HepG2 (cell line): ENCODE data around the gene ACP2. TPM values are rescaled to one million over a fixed set of nuclear protein-coding genes. Genes with fewer than 3 reads are reported as not detected.

Experiments
- DR1 ChIP-seq: sonication (generic); formaldehyde crosslinking; IDR thresholded peaks from 2 replicates; pipeline ENCODE4 v1.8.0; 2021; ENCODE audit warnings: mild to moderate bottlenecking, missing genetic modification reagents, inconsistent platforms
- GABPB1 ChIP-seq: IDR thresholded peaks from 2 replicates; pipeline ENCODE4 v1.6.1; 2016; ENCODE audit warnings: mild to moderate bottlenecking, missing genetic modification reagents, moderate library complexity, missing compliant biosample characterization
- HBP1 ChIP-seq: IDR thresholded peaks from 2 replicates; pipeline ENCODE4 v1.6.1; 2016; ENCODE audit warnings: low read depth, control low read depth
- HMG20A ChIP-seq: IDR thresholded peaks from 2 replicates; pipeline ENCODE4 v1.6.1; 2016; ENCODE audit warnings: borderline replicate concordance
- HNRNPH1 ChIP-seq: fragments of 200-400 bp; formaldehyde crosslinking; optimal IDR thresholded peaks from 2 replicates; pipeline ENCODE3; 2017; ENCODE audit warnings: mild to moderate bottlenecking, low read depth, low read length
- MATR3 ChIP-seq: sonication (generic); formaldehyde crosslinking; IDR thresholded peaks from 2 replicates; pipeline ENCODE4 v1.4.0; 2020; ENCODE audit warnings: missing genetic modification reagents
- MNT ChIP-seq: fragments of 450-650 bp; IDR thresholded peaks from 2 replicates; pipeline ENCODE4 v1.6.1; 2016
- RBAK ChIP-seq: sonication (generic); formaldehyde crosslinking; IDR thresholded peaks from 2 replicates; pipeline ENCODE4 v1.5.1; 2020; ENCODE audit warnings: mild to moderate bottlenecking, missing genetic modification reagents
- RFX5 ChIP-seq: IDR thresholded peaks from 2 replicates; pipeline ENCODE4 v1.6.1; 2011; ENCODE audit warnings: low read depth, low read length, improper control_type of control experiment
- SIX4 ChIP-seq: sonication (generic); formaldehyde crosslinking; IDR thresholded peaks from 2 replicates; pipeline ENCODE4 v1.4.0; 2020; ENCODE audit warnings: missing genetic modification reagents
- SMAD1 ChIP-seq: sonication (generic); formaldehyde crosslinking; IDR thresholded peaks from 2 replicates; pipeline ENCODE4 v1.4.0; 2020; ENCODE audit warnings: missing genetic modification reagents, low read depth, mild to moderate bottlenecking, borderline replicate concordance
- SMC3 ChIP-seq: IDR thresholded peaks from 2 replicates; pipeline ENCODE4 v1.6.1; 2011; ENCODE audit warnings: low read length, improper control_type of control experiment
- TBL1XR1 ChIP-seq: fragments of 150-350 bp; IDR thresholded peaks from 2 replicates; pipeline ENCODE4 v1.6.1; 2014; ENCODE audit warnings: borderline replicate concordance, low read length; ENCODE audit not compliant: partially characterized antibody
- TSC22D2 ChIP-seq: sonication (generic); formaldehyde crosslinking; IDR thresholded peaks from 2 replicates; pipeline ENCODE4 v1.5.1; 2020; ENCODE audit warnings: missing genetic modification reagents, mild to moderate bottlenecking, borderline replicate concordance
- ZBTB1 ChIP-seq: sonication (generic); formaldehyde crosslinking; IDR thresholded peaks from 2 replicates; pipeline ENCODE4 v1.4.0; 2020; ENCODE audit warnings: missing genetic modification reagents, borderline replicate concordance
- ZBTB46 ChIP-seq: sonication (generic); formaldehyde crosslinking; IDR thresholded peaks from 2 replicates; pipeline ENCODE4 v1.4.0; 2020; ENCODE audit warnings: mild to moderate bottlenecking, missing genetic modification reagents, borderline replicate concordance
- ZFP41 ChIP-seq: sonication (generic); formaldehyde crosslinking; IDR thresholded peaks from 2 replicates; pipeline ENCODE4 v1.4.0; 2020; ENCODE audit warnings: mild to moderate bottlenecking, missing genetic modification reagents, borderline replicate concordance
- ZNF234 ChIP-seq: sonication (generic); formaldehyde crosslinking; conservative IDR thresholded peaks from 2 replicates; pipeline ENCODE4 v1.5.1; 2020; ENCODE audit warnings: mild to moderate bottlenecking, missing genetic modification reagents
- ZNF256 ChIP-seq: sonication (generic); formaldehyde crosslinking; conservative IDR thresholded peaks from 2 replicates; pipeline ENCODE4 v1.4.0; 2020; ENCODE audit warnings: missing genetic modification reagents
- ZNF292 ChIP-seq: sonication (generic); formaldehyde crosslinking; IDR thresholded peaks from 2 replicates; pipeline ENCODE4 v1.8.1; 2022; ENCODE audit warnings: mild to moderate bottlenecking, low read depth, missing genetic modification reagents, borderline replicate concordance
- ZNF589 ChIP-seq: sonication (generic); formaldehyde crosslinking; conservative IDR thresholded peaks from 2 replicates; pipeline ENCODE4 v1.8.0; 2022; ENCODE audit warnings: mild to moderate bottlenecking, moderate library complexity, missing genetic modification reagents
- ZNF788 ChIP-seq: sonication (generic); formaldehyde crosslinking; IDR thresholded peaks from 2 replicates; pipeline ENCODE4 v1.5.0; 2020; ENCODE audit warnings: mild to moderate bottlenecking, missing genetic modification reagents, borderline replicate concordance
- polyA plus RNA-seq, 8 experiments: library from polyadenylated mRNA; depleted of rRNA in 3 of 8; stranded (reverse) in 7 of 8; unstranded in 1 of 8; fragments of >200 nt; fragmentation: Illumina TruSeq in 4 of 8; extraction: Trizol in 4 of 8; gene quantifications; 2 replicates each; pipeline versions ENCODE4 v1.2.1 to v1.2.3, GENCODE V29; 2011 to 2016; ENCODE audit warnings: low read depth in 4 of 8, missing spikeins in 1 of 8, mixed read lengths in 1 of 8; ENCODE audit not compliant: insufficient read depth in 1 of 8
- total RNA-seq, 5 experiments: library from RNA; depleted of rRNA; stranded (reverse); fragments of >200 nt; fragmentation: Illumina TruSeq; extraction: Trizol; gene quantifications; 2 replicates each; pipeline ENCODE4 v1.2.3, GENCODE V29; 2016; ENCODE audit warnings: low read depth in 1 of 5
- TF ChIP-seq, protein P1 (sequence below): IDR thresholded peaks from 2 replicates; pipeline ENCODE4 v1.6.1; 2016

ACP2 gene
- total and polyA plus RNA-seq, 2 of the 13 experiments (the other 11 are each of a cell fraction or from before 2014, with no cell fraction given), result 17.7 to 20.2 TPM

DNA sequence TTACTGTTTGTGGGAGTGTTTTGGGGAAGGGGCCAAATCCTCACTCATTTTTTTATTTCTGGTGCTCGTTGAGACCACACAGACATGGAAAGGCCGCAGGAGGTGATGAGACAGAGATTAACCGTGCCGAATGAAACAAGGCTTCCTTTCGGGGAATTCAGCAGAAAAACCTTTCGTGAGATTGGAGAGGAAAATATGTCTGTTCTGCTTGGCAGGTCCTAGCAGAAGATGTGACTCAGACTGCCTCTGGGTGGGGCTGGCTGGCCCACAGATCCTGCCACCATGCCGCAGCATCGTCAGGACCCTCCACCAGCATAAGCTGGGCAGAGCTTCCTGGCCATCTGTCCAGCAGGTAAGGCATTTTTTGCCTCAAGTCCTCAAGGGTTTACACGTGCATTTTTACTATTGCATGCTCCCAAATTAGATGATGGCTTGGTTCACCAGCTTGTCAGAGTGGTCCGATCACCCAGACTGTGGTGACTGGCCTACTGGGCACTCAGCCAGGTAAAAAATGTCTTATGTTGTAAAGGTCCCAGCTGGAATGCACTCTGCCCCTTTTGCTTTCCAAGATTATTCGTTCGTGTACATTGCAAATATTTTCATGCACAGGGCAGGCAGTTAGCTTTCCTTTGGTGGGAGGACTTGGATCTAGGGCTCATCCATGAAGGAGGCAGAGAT, 32.4 kb downstream of the ACP2 start (continued):
- peak; percentile 62; the same call in 1 of the 2 replicates for TF ChIP-seq HMG20A (CRISPR knock-in tag)
- TF ChIP-seq HNRNPH1, result no peak
- no peak for TF ChIP-seq TSC22D2 (CRISPR knock-in tag)
- TF ChIP-seq TBL1XR1, result peak; percentile 98
- no peak for TF ChIP-seq ZNF256 (CRISPR knock-in tag)
- peak; percentile 2; the same call in 1 of the 2 replicates for TF ChIP-seq SMC3
- peak; percentile 33; the same call in 1 of the 2 replicates for TF ChIP-seq GABPB1 (CRISPR knock-in tag)
- TF ChIP-seq MATR3, result no peak
- peak; percentile 43 for TF ChIP-seq MNT
- TF ChIP-seq RBAK (CRISPR knock-in tag), result no peak
- no peak for TF ChIP-seq ZBTB1 (CRISPR knock-in tag)
- no peak for TF ChIP-seq HBP1 (CRISPR knock-in tag)
- TF ChIP-seq DR1 (CRISPR knock-in tag), result no peak
- no peak for TF ChIP-seq ZNF234 (CRISPR knock-in tag)
- no peak for TF ChIP-seq RFX5
- no peak for TF ChIP-seq ZNF292 (CRISPR knock-in tag)
- TF ChIP-seq, protein P1, sequence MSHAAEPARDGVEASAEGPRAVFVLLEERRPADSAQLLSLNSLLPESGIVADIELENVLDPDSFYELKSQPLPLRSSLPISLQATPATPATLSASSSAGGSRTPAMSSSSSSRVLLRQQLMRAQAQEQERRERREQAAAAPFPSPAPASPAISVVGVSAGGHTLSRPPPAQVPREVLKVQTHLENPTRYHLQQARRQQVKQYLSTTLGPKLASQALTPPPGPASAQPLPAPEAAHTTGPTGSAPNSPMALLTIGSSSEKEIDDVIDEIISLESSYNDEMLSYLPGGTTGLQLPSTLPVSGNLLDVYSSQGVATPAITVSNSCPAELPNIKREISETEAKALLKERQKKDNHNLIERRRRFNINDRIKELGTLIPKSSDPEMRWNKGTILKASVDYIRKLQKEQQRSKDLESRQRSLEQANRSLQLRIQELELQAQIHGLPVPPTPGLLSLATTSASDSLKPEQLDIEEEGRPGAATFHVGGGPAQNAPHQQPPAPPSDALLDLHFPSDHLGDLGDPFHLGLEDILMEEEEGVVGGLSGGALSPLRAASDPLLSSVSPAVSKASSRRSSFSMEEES (CRISPR knock-in tag), result no peak
- TF ChIP-seq ZBTB46, result no peak
- no peak for TF ChIP-seq ZNF589 (CRISPR knock-in tag)
- no peak for TF ChIP-seq ZNF788 (CRISPR knock-in tag)
- TF ChIP-seq SMAD1, result no peak
- TF ChIP-seq ZFP41 (CRISPR knock-in tag), result no peak
- TF ChIP-seq SIX4 (CRISPR knock-in tag), result no peak
